ENCODE data around the gene MED13L.

- TF ChIP-seq POLR2A (IDR thresholded peaks at IDR 0.05) (no peak), CTCF (IDR thresholded peaks at IDR 0.05) (no peak)
Measured at GRCh38 chr12:116247377-116247776, 30.1 kb downstream of the MED13L start.

Data from heart left ventricle (tissue), 13 donors.